Gastrocnemius medialis (tissue), 4 donors: ENCODE results near the gene AADACL2. TPM values are rescaled to one million over a fixed set of nuclear protein-coding genes. Genes with fewer than 3 reads are reported as not detected.
"Not testable (repeated sequence)": the region's sequence is repeated elsewhere in the genome, so short reads cannot be mapped to it uniquely, and the experiment has no call there.

Source experiments
- ATAC-seq, 2 donors: fragments of 150-250 bp; one replicate each; pipeline ENCODE4 v1.9.1; 2016
- DNase-seq, 2 donors: peaks; one replicate each; pipeline ENCODE4 v3.0.0-alpha.2; 2019
- H3K27ac ChIP-seq, 4 donors: fragments of 200-600 bp; sonication (generic); 1 replicate in 1 of 4; 2 replicates in 3 of 4; pipeline ENCODE4 v1.5.1; 2016 to 2018; ENCODE audit warnings: mild to moderate bottlenecking in 2 of 4, moderate library complexity in 1 of 4
- H3K27me3 ChIP-seq, 3 donors: fragments of 200-600 bp; sonication (generic) in 2 of 3; 1 replicate in 1 of 3; 2 replicates in 2 of 3; pipeline versions ENCODE4 v1.5.1 to v1.6.0; 2016 to 2019; ENCODE audit warnings: mild to moderate bottlenecking in 1 of 3, moderate library complexity in 1 of 3
- H3K36me3 ChIP-seq, 2 donors: fragments of 200-600 bp; sonication (generic) in 1 of 2; one replicate each; pipeline ENCODE4 v1.5.1; 2017 to 2018
- H3K4me1 ChIP-seq, 2 donors: fragments of 200-600 bp; sonication (generic) in 1 of 2; one replicate each; pipeline ENCODE4 v1.5.1; 2016 to 2017; ENCODE audit warnings: mild to moderate bottlenecking in 2 of 2
- H3K4me3 ChIP-seq, 4 donors: fragments of 200-600 bp; sonication (generic) in 3 of 4; 1 replicate in 1 of 4; 2 replicates in 3 of 4; pipeline ENCODE4 v1.5.1; 2016 to 2019; ENCODE audit warnings: mild to moderate bottlenecking in 2 of 4
- H3K9me3 ChIP-seq, 3 donors: fragments of 200-600 bp; sonication (generic) in 2 of 3; 1 replicate in 1 of 3; 2 replicates in 2 of 3; pipeline ENCODE4 v1.5.1; 2016 to 2019
- CTCF ChIP-seq, 5 experiments: fragments of 450-650 bp in 3 of 5; fragments of 200-600 bp in 2 of 5; sonication (generic) in 2 of 5; IDR thresholded peaks in 4 of 5; conservative IDR thresholded peaks in 1 of 5; 1 replicate in 4 of 5; 2 replicates in 1 of 5; pipeline ENCODE4 v1.5.1; 2016 to 2019; ENCODE audit warnings: antibody characterized with exemption in 5 of 5, mild to moderate bottlenecking in 3 of 5, moderate library complexity in 3 of 5
- POLR2A ChIP-seq, 2 donors: fragments of 450-650 bp; IDR thresholded peaks; one replicate each; pipeline ENCODE4 v1.6.1; 2017; ENCODE audit warnings: antibody characterized with exemption in 2 of 2, mild to moderate bottlenecking in 2 of 2, moderate library complexity in 2 of 2
- in situ Hi-C, 4 donors: fragments of 200-750 bp; cut with MboI; loops; one replicate each; pipeline versions ENCODE4 v1.15.0 to v1.8.0; 2017; ENCODE audit warnings: low sequenced_read_pairs in 4 of 4
- intact Hi-C: fragments of 100-400 bp; cut with DNase I; formaldehyde crosslinking; loops from one replicate; pipeline ENCODE4 v1.15.1; 2023; ENCODE audit warnings: low total_unique reads
- total RNA-seq, 4 donors: library from RNA; depleted of rRNA; stranded (reverse); fragments of >200 nt; gene quantifications; one replicate each; pipeline versions ENCODE4 v1.1.0 to v1.2.3, GENCODE V29; 2016

The AADACL2 gene
- total RNA-seq, 4 donors from 2014 or later, result not detected

DNA sequence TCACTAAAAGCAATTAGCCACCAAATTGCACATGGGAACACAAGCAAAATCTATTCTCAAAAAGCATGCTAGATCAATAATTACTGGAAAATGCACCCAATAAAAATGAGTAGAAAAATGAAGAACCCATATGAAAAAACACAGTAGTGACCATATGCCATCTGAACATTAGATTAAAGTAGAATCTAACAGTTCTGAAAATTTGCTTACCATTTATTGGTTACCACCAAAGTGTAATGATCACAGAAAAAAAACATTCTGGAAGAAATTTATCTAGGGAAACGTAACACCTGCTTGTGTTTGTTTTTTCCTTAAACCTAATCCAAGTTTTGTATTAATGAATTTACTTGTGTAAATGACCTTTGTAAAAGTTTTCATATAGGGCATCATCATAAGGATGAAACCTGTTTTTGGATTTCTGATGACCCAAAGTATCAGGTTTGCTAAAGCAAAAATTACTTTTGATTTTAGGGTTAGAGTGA, 42.6 kb downstream of the AADACL2 start:
- TF ChIP-seq POLR2A (IDR thresholded peaks at IDR 0.05) (no peak), CTCF (IDR thresholded peaks at IDR 0.05 in 4 of 5, conservative IDR thresholded peaks at IDR 0.05 in 1 of 5) (no peak)
- Histone ChIP-seq H3K27ac (no peak overlapping the region), H3K4me1 (peaks cover 3 to 6% of the 10 kb centered on the region in 2 donors), H3K36me3 (no peaks in the 10 kb centered on the region), H3K9me3 (no peaks in the 10 kb centered on the region), H3K4me3 (no peak overlapping the region), H3K27me3 (no peaks in the 10 kb centered on the region)
- in situ Hi-C loops (no loop called here), intact Hi-C loops (no loop called here)
- ATAC-seq (no peak), DNase-seq (no peak)

DNA sequence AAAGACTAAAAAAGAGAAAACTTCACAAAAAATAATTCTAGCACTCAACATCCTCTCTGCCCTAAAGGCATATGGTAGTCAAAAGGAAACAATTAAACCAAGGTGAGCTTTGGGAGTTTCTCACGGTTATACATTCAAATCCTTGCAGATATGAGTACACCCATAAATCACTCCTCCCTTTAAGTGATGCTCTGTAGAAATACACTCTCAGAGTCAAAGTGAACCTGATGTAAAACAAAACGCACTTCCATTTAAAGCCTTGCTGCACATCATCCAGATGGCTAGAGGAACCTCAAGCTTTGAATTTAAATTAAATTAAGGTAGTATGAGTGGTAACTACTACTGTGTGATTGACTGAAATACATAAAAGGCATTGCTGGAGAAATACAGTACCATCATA, 44.2 kb downstream of the AADACL2 start:
- TF ChIP-seq POLR2A (IDR thresholded peaks at IDR 0.05) (no peak), CTCF (IDR thresholded peaks at IDR 0.05 in 4 of 5, conservative IDR thresholded peaks at IDR 0.05 in 1 of 5) (no peak)
- no peak for DNase-seq
- in situ Hi-C loops (no loop called here), intact Hi-C loops (no loop called here)
- ATAC-seq, result no peak
- H3K36me3 ChIP-seq, result no peaks in the 10 kb centered on the region
- no peak overlapping the region for H3K27ac ChIP-seq
- no peak overlapping the region for H3K4me3 ChIP-seq
- H3K9me3 ChIP-seq, result no peaks in the 10 kb centered on the region
- no peaks in the 10 kb centered on the region for H3K4me1 ChIP-seq
- H3K27me3 ChIP-seq, result no peaks in the 10 kb centered on the region

DNA sequence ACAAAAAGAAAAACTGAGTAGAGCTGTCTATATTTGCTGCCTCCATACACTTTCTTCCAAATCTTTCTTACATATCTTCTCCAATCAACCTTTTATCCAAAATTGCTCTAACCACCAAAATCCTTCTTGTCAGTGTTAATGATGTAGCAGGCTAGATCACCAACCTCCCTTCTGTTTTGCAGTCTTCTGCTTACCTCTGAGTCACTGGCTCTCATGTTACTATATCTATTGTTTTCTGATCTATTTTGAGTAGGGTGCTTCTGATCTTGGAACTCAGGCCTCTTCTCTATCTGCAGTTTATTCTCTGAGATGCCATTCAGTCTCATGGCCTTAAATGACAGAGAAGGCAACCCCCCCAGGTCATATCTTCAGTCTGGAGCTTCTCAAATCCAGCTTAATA, 53.9 kb downstream of the AADACL2 start:
- Histone ChIP-seq H3K4me1 (no peaks in the 10 kb centered on the region), H3K27ac (no peak overlapping the region), H3K9me3 (no peaks in the 10 kb centered on the region), H3K27me3 (no peaks in the 10 kb centered on the region), H3K36me3 (no peaks in the 10 kb centered on the region), H3K4me3 (no peak overlapping the region)
- intact Hi-C loops, result no loop called here
- no peak for DNase-seq
- TF ChIP-seq CTCF (IDR thresholded peaks at IDR 0.05 in 4 of 5, conservative IDR thresholded peaks at IDR 0.05 in 1 of 5) (no peak), POLR2A (IDR thresholded peaks at IDR 0.05) (no peak)
- in situ Hi-C loops, result no loop called here
- ATAC-seq, result no peak

- ATAC-seq (no peak), DNase-seq (no peak)
- Histone ChIP-seq H3K4me3 (no peak overlapping the region), H3K36me3 (no peaks in the 10 kb centered on the region), H3K4me1 (no peaks in the 10 kb centered on the region), H3K27ac (no peak overlapping the region), H3K27me3 (no peaks in the 10 kb centered on the region), H3K9me3 (no peaks in the 10 kb centered on the region)
- in situ Hi-C loops (no loop called here), intact Hi-C loops (no loop called here)
- TF ChIP-seq POLR2A (IDR thresholded peaks at IDR 0.05), result no peak
- TF ChIP-seq CTCF (IDR thresholded peaks at IDR 0.05 in 4 of 5, conservative IDR thresholded peaks at IDR 0.05 in 1 of 5), result no peak
Observed at GRCh38 chr3:151788401-151788800, 54.7 kb downstream of the AADACL2 start.

DNA sequence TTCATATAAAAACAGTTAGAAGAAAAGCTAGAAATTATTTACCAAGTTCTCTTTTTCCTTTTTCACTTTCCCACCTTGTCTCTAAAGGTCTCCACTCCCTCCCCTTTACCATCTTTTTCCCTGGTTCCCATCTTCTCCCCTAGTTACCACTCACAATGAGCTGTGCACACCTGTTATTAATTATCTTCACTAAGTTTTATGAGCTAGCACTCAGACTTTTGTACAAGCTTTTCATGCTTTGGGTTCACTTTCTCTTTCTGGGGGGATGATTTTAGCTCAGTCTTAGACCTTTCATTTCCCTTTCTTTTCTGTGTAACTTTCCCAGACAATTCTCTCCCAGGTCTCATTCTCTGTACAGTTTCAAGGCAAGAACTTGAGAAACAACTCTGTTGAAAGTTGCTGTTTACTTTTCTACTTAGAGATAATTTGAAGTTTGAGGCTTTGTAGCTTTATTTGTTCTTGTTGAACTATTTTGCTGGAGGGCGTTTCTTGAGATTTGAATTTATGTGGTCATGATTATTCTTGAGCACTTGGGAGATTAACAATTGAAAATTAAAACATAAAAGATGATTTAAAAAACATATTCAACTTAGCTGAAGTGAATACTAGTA, 56.2 kb downstream of the AADACL2 start:
- DNase-seq (no peak), ATAC-seq (no peak)
- intact Hi-C loops, result no loop called here
- no peak overlapping the region for H3K27ac ChIP-seq
- H3K9me3 ChIP-seq, result no peaks in the 10 kb centered on the region
- in situ Hi-C loops, result no loop called here
- no peak overlapping the region for H3K4me3 ChIP-seq
- TF ChIP-seq CTCF (IDR thresholded peaks at IDR 0.05 in 4 of 5, conservative IDR thresholded peaks at IDR 0.05 in 1 of 5), result no peak
- no peak for TF ChIP-seq POLR2A (IDR thresholded peaks at IDR 0.05)
- H3K36me3 ChIP-seq, result no peaks in the 10 kb centered on the region
- no peaks in the 10 kb centered on the region for H3K27me3 ChIP-seq
- H3K4me1 ChIP-seq, result no peaks in the 10 kb centered on the region

- ATAC-seq, H3K36me3 ChIP-seq, in situ Hi-C loops, H3K4me3 ChIP-seq, DNase-seq, H3K4me1 ChIP-seq, H3K27me3 ChIP-seq, intact Hi-C loops, H3K9me3 ChIP-seq, H3K27ac ChIP-seq: not testable (repeated sequence)
Observed at GRCh38 chr3:151790763-151791162, 57.0 kb downstream of the AADACL2 start.
